MM.1S (cell line): ENCODE data around the gene CCDC159.
"Not testable (repeated sequence)": the region's sequence is repeated elsewhere in the genome, so short reads cannot be mapped to it uniquely, and the experiment has no call there.

ENCODE experiments used
- DNase-seq: peaks from one replicate; pipeline ENCODE4 v3.0.0-alpha.2; 2015
- H2AFZ ChIP-seq: fragments of 300-600 bp; sonication (generic); 2 replicates; pipeline ENCODE4 v1.6.0; 2016; ENCODE audit warnings: antibody characterized with exemption, low read length
- H3F3A ChIP-seq: fragments of 300-600 bp; sonication (generic); 2 replicates; pipeline ENCODE4 v1.6.1; 2016; ENCODE audit warnings: mild to moderate bottlenecking, antibody characterized with exemption, low read length, moderate library complexity, mixed read lengths; ENCODE audit not compliant: insufficient read depth
- H3K27ac ChIP-seq: fragments of 300-600 bp; sonication (generic); 2 replicates; pipeline ENCODE4 v1.5.1; 2016; ENCODE audit warnings: mild to moderate bottlenecking, low read length
- H3K27me3 ChIP-seq: fragments of 300-600 bp; sonication (generic); replicated peaks from 2 replicates; pipeline ENCODE4 v1.6.0; 2016; ENCODE audit warnings: low read length; ENCODE audit not compliant: insufficient read depth
- H3K36me3 ChIP-seq: fragments of 300-600 bp; sonication (generic); replicated peaks from 2 replicates; pipeline ENCODE4 v1.6.1; 2016; ENCODE audit warnings: mild to moderate bottlenecking, low read length, mixed read lengths; ENCODE audit not compliant: insufficient read depth
- H3K4me1 ChIP-seq: fragments of 300-600 bp; sonication (generic); 2 replicates; pipeline ENCODE4 v1.6.1; 2016; ENCODE audit warnings: low read length, mixed read lengths
- H3K4me2 ChIP-seq: fragments of 300-600 bp; sonication (generic); 2 replicates; pipeline ENCODE4 v1.6.0; 2016; ENCODE audit warnings: low read depth, low read length
- H3K4me3 ChIP-seq: fragments of 300-600 bp; sonication (generic); 2 replicates; pipeline ENCODE4 v1.5.1; 2016; ENCODE audit warnings: low read length, mixed read lengths
- H3K79me2 ChIP-seq: fragments of 300-600 bp; sonication (generic); 2 replicates; pipeline ENCODE4 v1.6.1; 2016; ENCODE audit warnings: mixed run types, low read length, mixed read lengths
- H3K9ac ChIP-seq: fragments of 300-600 bp; sonication (generic); 2 replicates; pipeline ENCODE4 v1.6.1; 2016; ENCODE audit warnings: low read length, mixed read lengths
- H3K9me2 ChIP-seq: fragments of 300-600 bp; sonication (generic); replicated peaks from 2 replicates; pipeline ENCODE4 v1.6.1; 2016; ENCODE audit warnings: mild to moderate bottlenecking, low read length, mixed read lengths; ENCODE audit not compliant: insufficient read depth
- H3K9me3 ChIP-seq: fragments of 300-600 bp; sonication (generic); replicated peaks from 2 replicates; pipeline ENCODE4 v1.6.1; 2016; ENCODE audit warnings: mild to moderate bottlenecking, low read length, mixed read lengths; ENCODE audit not compliant: insufficient read depth
- H4K20me1 ChIP-seq: fragments of 300-600 bp; sonication (generic); 2 replicates; pipeline ENCODE4 v1.6.1; 2016; ENCODE audit warnings: mild to moderate bottlenecking, low read length, moderate library complexity, mixed read lengths; ENCODE audit not compliant: insufficient read depth
- EZH2 ChIP-seq: fragments of 300-600 bp; sonication (generic); optimal IDR thresholded peaks from 2 replicates; pipeline ENCODE3; 2017; ENCODE audit warnings: low read depth, mild to moderate bottlenecking, antibody characterized with exemption, low read length, mixed read lengths
- EZH2phosphoT487 ChIP-seq: fragments of 300-600 bp; sonication (generic); IDR thresholded peaks from 2 replicates; pipeline ENCODE4 v1.6.1; 2018; ENCODE audit warnings: antibody characterized with exemption, low read length
- TF ChIP-seq, protein P1 (sequence below): fragments of 300-600 bp; sonication (generic); IDR thresholded peaks from 2 replicates; pipeline ENCODE4 v1.5.1; 2016; ENCODE audit warnings: antibody characterized with exemption, low read length, mixed read lengths

CCDC159 gene

GRCh38 chr19:11339254-11340098 lies 6.8 kb upstream of the CCDC159 start, which contains the start of gene RAB3D:
Gene RAB3D, minus strand, starts transcription at chr19:11339657. Its CDS starts 2,258 bp downstream, at chr19:11337399.
- H3K27ac ChIP-seq, result no peak within 1 kb of the TSS
- no peaks in the 10 kb centered on the region for H3F3A ChIP-seq
- no peaks in the 10 kb centered on the region for H3K36me3 ChIP-seq
- no peaks in the 10 kb centered on the region for H3K9me2 ChIP-seq
- TF ChIP-seq EZH2phosphoT487 (no peak), EZH2 (no peak)
- TF ChIP-seq, protein P1, sequence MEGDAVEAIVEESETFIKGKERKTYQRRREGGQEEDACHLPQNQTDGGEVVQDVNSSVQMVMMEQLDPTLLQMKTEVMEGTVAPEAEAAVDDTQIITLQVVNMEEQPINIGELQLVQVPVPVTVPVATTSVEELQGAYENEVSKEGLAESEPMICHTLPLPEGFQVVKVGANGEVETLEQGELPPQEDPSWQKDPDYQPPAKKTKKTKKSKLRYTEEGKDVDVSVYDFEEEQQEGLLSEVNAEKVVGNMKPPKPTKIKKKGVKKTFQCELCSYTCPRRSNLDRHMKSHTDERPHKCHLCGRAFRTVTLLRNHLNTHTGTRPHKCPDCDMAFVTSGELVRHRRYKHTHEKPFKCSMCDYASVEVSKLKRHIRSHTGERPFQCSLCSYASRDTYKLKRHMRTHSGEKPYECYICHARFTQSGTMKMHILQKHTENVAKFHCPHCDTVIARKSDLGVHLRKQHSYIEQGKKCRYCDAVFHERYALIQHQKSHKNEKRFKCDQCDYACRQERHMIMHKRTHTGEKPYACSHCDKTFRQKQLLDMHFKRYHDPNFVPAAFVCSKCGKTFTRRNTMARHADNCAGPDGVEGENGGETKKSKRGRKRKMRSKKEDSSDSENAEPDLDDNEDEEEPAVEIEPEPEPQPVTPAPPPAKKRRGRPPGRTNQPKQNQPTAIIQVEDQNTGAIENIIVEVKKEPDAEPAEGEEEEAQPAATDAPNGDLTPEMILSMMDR, result no peak
- H3K9ac ChIP-seq, result peak within 1 kb of the TSS; percentile 66; the same call in 1 of the 2 replicates
- peaks cover 5% of the 10 kb centered on the region; the same call in 1 of the 2 replicates for H3K4me1 ChIP-seq
- H4K20me1 ChIP-seq, result no peaks in the 10 kb centered on the region
- no peaks in the 10 kb centered on the region for H3K79me2 ChIP-seq
- H3K9me3 ChIP-seq, result no peaks in the 10 kb centered on the region
- H3K27me3 ChIP-seq, result no peaks in the 10 kb centered on the region
- peak within 1 kb of the TSS; percentile 87 for H3K4me2 ChIP-seq
- DNase-seq, result peak; percentile 87
- peak within 1 kb of the TSS; percentile 93 for H2AFZ ChIP-seq
- peak within 1 kb of the TSS; percentile 80 for H3K4me3 ChIP-seq

DNA sequence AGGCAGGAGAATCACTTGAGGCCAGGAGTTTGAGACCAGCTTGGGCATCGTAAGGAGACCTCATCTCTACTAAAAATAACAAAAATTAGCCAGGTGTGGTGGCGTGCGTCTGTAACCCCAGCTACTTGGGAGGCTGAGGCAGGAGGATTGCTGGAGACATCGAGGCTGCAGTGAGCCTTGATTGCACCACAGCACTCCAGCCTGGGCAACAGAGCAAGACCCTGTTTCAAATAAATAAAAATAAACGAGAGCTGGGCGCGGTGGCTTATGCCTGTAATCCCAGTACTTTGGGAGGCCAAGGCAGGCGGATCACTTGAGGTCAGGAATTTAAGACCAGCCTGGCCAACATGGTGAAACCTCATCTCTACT lies 6.2 kb upstream of the CCDC159 start:
- peak overlapping the region; percentile 93 for H2AFZ ChIP-seq
- not testable (repeated sequence) for H3K9me3 ChIP-seq, H3K9me2 ChIP-seq, H3K79me2 ChIP-seq, H4K20me1 ChIP-seq, H3K4me1 ChIP-seq, H3F3A ChIP-seq, H3K36me3 ChIP-seq, H3K27ac ChIP-seq, DNase-seq, H3K27me3 ChIP-seq
- H3K9ac ChIP-seq, result peak overlapping the region; percentile 66; the same call in 1 of the 2 replicates
- peak overlapping the region; percentile 87; the same call in 1 of the 2 replicates for H3K4me2 ChIP-seq
- H3K4me3 ChIP-seq, result peak overlapping the region; percentile 80

GRCh38 chr19:11342429-11342828 lies 3.9 kb upstream of the CCDC159 start:
- Histone ChIP-seq H3K9me3 (no peaks in the 10 kb centered on the region), H3K4me1 (peaks cover 9% of the 10 kb centered on the region; the same call in 1 of the 2 replicates), H3K9me2 (no peaks in the 10 kb centered on the region), H3K27ac (no peak overlapping the region), H3F3A (peaks cover 6% of the 10 kb centered on the region; the same call in 1 of the 2 replicates), H4K20me1 (no peaks in the 10 kb centered on the region), H3K9ac (no peak overlapping the region), H3K4me2 (no peak overlapping the region), H3K36me3 (no peaks in the 10 kb centered on the region), H2AFZ (no peak overlapping the region), H3K4me3 (no peak overlapping the region), H3K27me3 (no peaks in the 10 kb centered on the region), H3K79me2 (no peaks in the 10 kb centered on the region)
- no peak for DNase-seq
- TF ChIP-seq, protein P1, result no peak
- no peak for TF ChIP-seq EZH2
- TF ChIP-seq EZH2phosphoT487, result no peak
